ENCODE data around the gene PCDHA2. TPM values are rescaled to one million over a fixed set of nuclear protein-coding genes. Genes with fewer than 3 reads are reported as not detected.

Gene PCDHA2
- total and polyA plus RNA-seq, 2 of the 13 experiments (the other 11 are each of a cell fraction or from before 2014, with no cell fraction given) = not detected

GRCh38 chr5:140795259-140795641, 598 bp downstream of the PCDHA2 start:
- Histone ChIP-seq H2AFZ (ENCODE audit: low read length) (no peak overlapping the region), H3K9ac (ENCODE audit: insufficient read depth, low read depth, low read length) (no peak overlapping the region), H3K36me3 (replicated peaks in 1 of 2; ENCODE audit: control insufficient read depth in 1 of 2, insufficient read depth in 2 of 2, low read length in 2 of 2) (no peaks in the 10 kb centered on the region), H4K20me1 (ENCODE audit: insufficient read depth, low read length) (no peaks in the 10 kb centered on the region), H3K27ac (ENCODE audit: extremely low read length, insufficient read depth, low read length) (no peak overlapping the region), H3K79me2 (ENCODE audit: insufficient read depth, low read length) (no peaks in the 10 kb centered on the region), H3K4me1 (ENCODE audit: insufficient read depth, low read length) (no peaks in the 10 kb centered on the region), H3K9me3 (ENCODE audit: low read length) (peaks cover 31% of the 10 kb centered on the region), H3K4me3 (replicated peaks in 1 of 3; ENCODE audit: insufficient read depth in 1 of 3, low read depth in 2 of 3, low read length in 3 of 3) (no peak overlapping the region), H3K4me2 (ENCODE audit: low read depth, low read length) (no peak overlapping the region), H3K27me3 (ENCODE audit: control insufficient read depth in 1 of 2, insufficient read depth in 2 of 2, low read length in 2 of 2) (no peaks in the 10 kb centered on the region)
- WGBS (ENCODE audit: low lambda C conversion rate) = 41% methylated on average over 15 of the region's 15 CpGs
- no TSS peak for BruUV-seq (replicated peaks)
- POLR2A ChIA-PET = no interaction called here
- intact Hi-C loops (cut with micrococcal nuclease; ENCODE audit: unreplicated experiment) (no loop called here), in situ Hi-C loops (cut with HindIII; ENCODE audit: extremely low pct_ligation_motif_present, low pct_unique_long_range_greater_than_20kb) (no loop called here)
- CTCF ChIA-PET (ENCODE audit: low intra/inter-chr PET ratio, low total read pairs) = no interaction called here
- no peak for FAIRE-seq
- DNase-seq (ENCODE audit: low spot score) = no peak
- ATAC-seq = peak; percentile 69
- TF ChIP-seq REST (IDR thresholded peaks at IDR 0.05; ENCODE audit: borderline replicate concordance in 1 of 2, low read depth in 1 of 2, low read length in 2 of 2) (no peak), KMT2A (CRISPR knock-in tag; IDR thresholded peaks at IDR 0.05) (no peak), KIAA2018 (CRISPR knock-in tag; IDR thresholded peaks at IDR 0.05; ENCODE audit: borderline replicate concordance) (no peak), ZNF274 (CRISPR knock-in tag; IDR thresholded peaks at IDR 0.05) (no peak), ZNF670 (CRISPR knock-in tag; IDR thresholded peaks at IDR 0.05; ENCODE audit: borderline replicate concordance) (no peak), SIN3B (IDR thresholded peaks at IDR 0.05; ENCODE audit: low read length) (no peak), ZC3H4 (CRISPR knock-in tag; IDR thresholded peaks at IDR 0.05; ENCODE audit: borderline replicate concordance) (no peak), ZFP90 (CRISPR knock-in tag; IDR thresholded peaks at IDR 0.05; ENCODE audit: borderline replicate concordance) (no peak), ZNF546 (CRISPR knock-in tag; conservative IDR thresholded peaks at IDR 0.05) (no peak), POGK (CRISPR knock-in tag; conservative IDR thresholded peaks at IDR 0.05) (no peak), RBAK (CRISPR knock-in tag; IDR thresholded peaks at IDR 0.05) (no peak), MAFF (IDR thresholded peaks at IDR 0.05; ENCODE audit: low read depth, low read length) (no peak)
